GM12878 (cell line): ENCODE data around the gene NMB. TPM values are rescaled to one million over a fixed set of nuclear protein-coding genes. Genes with fewer than 3 reads are reported as not detected.

Experiments
- ATAC-seq: fragments of 200-7000 bp; cut with Tn5 transposase; 3 replicates; pipeline ENCODE4 v1.9.1; 2020; ENCODE audit warnings: mild to moderate bottlenecking, moderate library complexity
- BruUV-seq: library from RNA; stranded (reverse); fragments of 400-500 nt; replicated peaks from 2 replicates; lab custom pipeline; 2021; lab: Mats Ljungman, UMichigan
- CTCF ChIA-PET: fragments of 300-600 bp; sonication (Branson Sonifier 250); formaldehyde crosslinking; extraction: SDS; loops from one replicate; lab custom pipeline; 2021; ENCODE audit warnings: inconsistent platforms; lab: Yijun Ruan, JAX
- POLR2A ChIA-PET: fragments of 350-600 bp; formaldehyde crosslinking; extraction: SDS; loops from one replicate; lab custom pipeline; 2021; ENCODE audit warnings: inconsistent platforms; lab: Charles Lee
- RAD21 ChIA-PET: fragments of 300-600 bp; sonication (Branson Sonifier 250); formaldehyde crosslinking; loops from one replicate; lab custom pipeline; 2023; ENCODE audit warnings: antibody characterized with exemption; ENCODE audit not compliant: unreplicated experiment; lab: Charles Lee
- SMC1A ChIA-PET: fragments of 300-600 bp; sonication (Branson Sonifier 250); formaldehyde crosslinking; loops from one replicate; lab custom pipeline; 2023; ENCODE audit not compliant: unreplicated experiment, uncharacterized antibody; lab: Charles Lee
- DNase-seq: peaks from one replicate; pipeline ENCODE4 v3.0.0-alpha.2; 2011; ENCODE audit warnings: low read depth, low spot score
- FAIRE-seq: peaks from 3 replicates; lab custom pipeline; 2011; peaks lifted over from hg19 to GRCh38; lab: Jason Lieb, UNC
- H2AFZ ChIP-seq: 2 replicates; pipeline ENCODE4 v1.6.0; 2011; ENCODE audit warnings: low read depth, low read length, control low read depth; ENCODE audit not compliant: control insufficient read depth
- H3K27ac ChIP-seq: 2 replicates; pipeline ENCODE4 v1.5.1; 2011; ENCODE audit warnings: control low read depth; ENCODE audit not compliant: control insufficient read depth, insufficient read depth
- H3K27me3 ChIP-seq, 2 experiments: replicated peaks in 1 of 2; 2 replicates each; pipeline versions ENCODE4 v1.6.0 to v1.6.1; 2011; ENCODE audit warnings: low read length in 1 of 2; ENCODE audit not compliant: control insufficient read depth in 2 of 2, insufficient read depth in 2 of 2
- H3K36me3 ChIP-seq, 2 experiments: 2 replicates each; pipeline ENCODE4 v1.5.1; 2011; ENCODE audit warnings: low read length in 1 of 2; ENCODE audit not compliant: control insufficient read depth in 2 of 2, insufficient read depth in 2 of 2
- H3K4me1 ChIP-seq: 2 replicates; pipeline ENCODE4 v1.6.1; 2011; ENCODE audit warnings: mild to moderate bottlenecking, low read length, moderate library complexity, mixed read lengths; ENCODE audit not compliant: control insufficient read depth, insufficient read depth
- H3K4me2 ChIP-seq: 2 replicates; pipeline ENCODE4 v1.6.0; 2011; ENCODE audit warnings: control low read depth; ENCODE audit not compliant: control insufficient read depth, insufficient read depth
- H3K4me3 ChIP-seq: fragments of 200-600 bp; sonication (generic); 2 replicates; pipeline ENCODE4 v1.5.1; 2016
- H3K79me2 ChIP-seq: 2 replicates; pipeline ENCODE4 v1.6.0; 2011; ENCODE audit warnings: low read length; ENCODE audit not compliant: control insufficient read depth, insufficient read depth
- H3K9ac ChIP-seq: 2 replicates; pipeline ENCODE4 v1.8.0; 2011; ENCODE audit warnings: low read length, control low read depth, mixed read lengths; ENCODE audit not compliant: control insufficient read depth, insufficient read depth
- H3K9me3 ChIP-seq: replicated peaks from 3 replicates; pipeline ENCODE4 v1.5.1; 2011; ENCODE audit warnings: mild to moderate bottlenecking, low read length; ENCODE audit not compliant: control insufficient read depth, insufficient read depth
- H4K20me1 ChIP-seq: 2 replicates; pipeline ENCODE4 v1.6.0; 2011; ENCODE audit not compliant: control insufficient read depth, insufficient read depth
- ATF7 ChIP-seq: fragments of 450-650 bp; IDR thresholded peaks from 2 replicates; pipeline ENCODE4 v1.6.1; 2016; ENCODE audit warnings: low read depth, mild to moderate bottlenecking
- BMI1 ChIP-seq: fragments of 450-650 bp; IDR thresholded peaks from 2 replicates; pipeline ENCODE4 v1.6.1; 2016; ENCODE audit warnings: mild to moderate bottlenecking, moderate library complexity, borderline replicate concordance
- CBFB ChIP-seq: IDR thresholded peaks from 2 replicates; pipeline ENCODE4 v1.6.1; 2016; ENCODE audit warnings: antibody characterized with exemption, low read depth
- EZH2 ChIP-seq: IDR thresholded peaks from 2 replicates; pipeline ENCODE4 v1.6.1; 2012; ENCODE audit warnings: low read depth, mild to moderate bottlenecking, control low read depth, inconsistent platforms, low read length, borderline replicate concordance; ENCODE audit not compliant: control insufficient read depth
- IKZF2 ChIP-seq, 2 experiments: fragments of 450-650 bp; IDR thresholded peaks; 2 replicates each; pipeline ENCODE4 v1.6.1; 2017; ENCODE audit warnings: mild to moderate bottlenecking in 2 of 2, moderate library complexity in 2 of 2
- MYC ChIP-seq: IDR thresholded peaks from 2 replicates; pipeline ENCODE4 v1.6.1; 2011; ENCODE audit warnings: mild to moderate bottlenecking, low read length, moderate library complexity, inconsistent platforms; ENCODE audit not compliant: insufficient read depth, insufficient replicate concordance, insufficient read length, severe bottlenecking
- PML ChIP-seq: IDR thresholded peaks from 2 replicates; pipeline ENCODE4 v1.6.1; 2012; ENCODE audit warnings: low read length, inconsistent platforms
- SIN3A ChIP-seq: IDR thresholded peaks from 2 replicates; pipeline ENCODE4 v1.6.1; 2012; ENCODE audit warnings: low read depth, low read length, improper control_type of control experiment
- SMAD1 ChIP-seq: fragments of 450-650 bp; IDR thresholded peaks from 2 replicates; pipeline ENCODE4 v1.6.1; 2018; ENCODE audit warnings: mild to moderate bottlenecking, low read depth; ENCODE audit not compliant: partially characterized antibody
- SMARCA5 ChIP-seq: fragments of 450-650 bp; IDR thresholded peaks from 2 replicates; pipeline ENCODE4 v1.6.1; 2017; ENCODE audit warnings: mild to moderate bottlenecking
- TCF3 ChIP-seq: IDR thresholded peaks from 2 replicates; pipeline ENCODE4 v1.6.1; 2012; ENCODE audit warnings: low read depth, mild to moderate bottlenecking, low read length, borderline replicate concordance; ENCODE audit not compliant: insufficient read depth
- WGBS: methylation state at CpG from one replicate; pipeline ENCODE4 v1.1.6; 2016; ENCODE audit warnings: low lambda C conversion rate; ENCODE audit not compliant: insufficient replicate concordance, insufficient coverage; ENCODE audit errors: missing lambda C conversion rate; 5-methylcytosine and 5-hydroxymethylcytosine counted together
- in situ Hi-C: fragments of 300-500 bp; cut with MboI; formaldehyde crosslinking; loops from 9 replicates; pipeline ENCODE4 v1.14.3; 2018; ENCODE audit warnings: mixed read lengths
- intact Hi-C: fragments of 100-400 bp; cut with micrococcal nuclease; formaldehyde crosslinking; loops from one replicate; pipeline ENCODE4 v1.14.2; 2022; ENCODE audit not compliant: unreplicated experiment
- polyA plus RNA-seq, 11 experiments: library from polyadenylated mRNA; depleted of rRNA in 4 of 11; unstranded in 6 of 11; stranded (reverse) in 5 of 11; fragments of >200 nt; fragmentation: Nextera tagmentation in 4 of 11; fragmentation: Illumina TruSeq in 1 of 11; extraction: Ambion mirVana in 4 of 11; extraction: Trizol in 1 of 11; gene quantifications; 1 replicate in 1 of 11; 2 replicates in 10 of 11; pipeline versions ENCODE4 v1.2.1 to v1.2.3, GENCODE V29; 2011 to 2016; ENCODE audit warnings: inconsistent platforms in 2 of 11, missing spikeins in 2 of 11, low read depth in 1 of 11
- total RNA-seq, 4 experiments: library from RNA; depleted of rRNA in 3 of 4; stranded (reverse); fragments of >200 nt in 3 of 4; fragmentation: Illumina TruSeq in 1 of 4; extraction: Trizol in 1 of 4; gene quantifications; 2 replicates each; pipeline versions ENCODE4 v1.2.1 to v1.2.3, GENCODE V29; 2013 to 2021
- TF ChIP-seq, protein P1 (sequence below): fragments of 450-650 bp; IDR thresholded peaks from 2 replicates; pipeline ENCODE4 v1.6.1; 2014; ENCODE audit warnings: mild to moderate bottlenecking
- TF ChIP-seq, protein P2 (sequence below): IDR thresholded peaks from 2 replicates; pipeline ENCODE4 v1.6.1; 2012; ENCODE audit warnings: low read depth, low read length, improper control_type of control experiment
- TF ChIP-seq, protein P3 (sequence below): fragments of 450-650 bp; conservative IDR thresholded peaks from 2 replicates; pipeline ENCODE4 v1.6.1; 2017; ENCODE audit warnings: mild to moderate bottlenecking, moderate library complexity
- TF ChIP-seq, protein P4 (sequence below): IDR thresholded peaks from 2 replicates; pipeline ENCODE4 v1.6.1; 2011; ENCODE audit warnings: borderline replicate concordance, low read depth, mild to moderate bottlenecking, moderate library complexity, low read length; ENCODE audit not compliant: insufficient read depth, poor library complexity, severe bottlenecking

NMB gene
- total and polyA plus RNA-seq, 10 of the 15 experiments (the other 5 are each of a cell fraction or from before 2014, with no cell fraction given), result 0.32 to 4.1 (median 1.6) TPM

DNA sequence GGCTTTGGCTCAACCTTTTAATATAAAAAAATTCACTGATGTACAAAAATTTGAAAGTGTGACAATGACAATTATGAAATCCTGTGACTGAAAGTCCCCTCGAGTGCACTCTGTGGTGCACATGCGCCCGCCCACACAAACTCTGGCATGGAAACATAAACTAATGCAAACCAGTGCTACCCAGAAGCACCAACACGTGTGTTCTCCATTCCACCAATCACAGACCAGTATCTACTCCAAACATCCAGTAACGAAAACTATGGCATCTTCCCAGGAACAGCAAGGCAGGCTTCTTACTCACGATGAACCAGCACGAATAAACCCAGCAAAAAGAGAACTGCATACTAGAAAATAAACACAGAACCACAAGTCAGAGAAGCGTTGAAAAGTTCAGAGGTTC, 11.7 kb upstream of the NMB start:
- WGBS, result 85% methylated on average over 8 of the region's 8 CpGs
- POLR2A ChIA-PET, result no interaction called here
- CTCF ChIA-PET, result no interaction called here
- DNase-seq (no peak), ATAC-seq (no peak), FAIRE-seq (no peak)
- intact Hi-C loops, result no loop called here
- H3K36me3 ChIP-seq, result peaks cover 6 to 27% of the 10 kb centered on the region in 2 experiments
- no peaks in the 10 kb centered on the region for H3K27me3 ChIP-seq
- H3K79me2 ChIP-seq, result no peaks in the 10 kb centered on the region
- no peak overlapping the region for H3K4me3 ChIP-seq
- BruUV-seq, result no TSS peak
- TF ChIP-seq SMAD1 (no peak), IKZF2 (IDR thresholded peaks at IDR 0.05) (no peak), PML (no peak), EZH2 (no peak), BMI1 (no peak), SIN3A (no peak), TCF3 (no peak), SMARCA5 (no peak), ATF7 (no peak), MYC (no peak), CBFB (no peak)
- TF ChIP-seq, protein P1, sequence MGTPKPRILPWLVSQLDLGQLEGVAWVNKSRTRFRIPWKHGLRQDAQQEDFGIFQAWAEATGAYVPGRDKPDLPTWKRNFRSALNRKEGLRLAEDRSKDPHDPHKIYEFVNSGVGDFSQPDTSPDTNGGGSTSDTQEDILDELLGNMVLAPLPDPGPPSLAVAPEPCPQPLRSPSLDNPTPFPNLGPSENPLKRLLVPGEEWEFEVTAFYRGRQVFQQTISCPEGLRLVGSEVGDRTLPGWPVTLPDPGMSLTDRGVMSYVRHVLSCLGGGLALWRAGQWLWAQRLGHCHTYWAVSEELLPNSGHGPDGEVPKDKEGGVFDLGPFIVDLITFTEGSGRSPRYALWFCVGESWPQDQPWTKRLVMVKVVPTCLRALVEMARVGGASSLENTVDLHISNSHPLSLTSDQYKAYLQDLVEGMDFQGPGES, result no peak
- TF ChIP-seq, protein P2, sequence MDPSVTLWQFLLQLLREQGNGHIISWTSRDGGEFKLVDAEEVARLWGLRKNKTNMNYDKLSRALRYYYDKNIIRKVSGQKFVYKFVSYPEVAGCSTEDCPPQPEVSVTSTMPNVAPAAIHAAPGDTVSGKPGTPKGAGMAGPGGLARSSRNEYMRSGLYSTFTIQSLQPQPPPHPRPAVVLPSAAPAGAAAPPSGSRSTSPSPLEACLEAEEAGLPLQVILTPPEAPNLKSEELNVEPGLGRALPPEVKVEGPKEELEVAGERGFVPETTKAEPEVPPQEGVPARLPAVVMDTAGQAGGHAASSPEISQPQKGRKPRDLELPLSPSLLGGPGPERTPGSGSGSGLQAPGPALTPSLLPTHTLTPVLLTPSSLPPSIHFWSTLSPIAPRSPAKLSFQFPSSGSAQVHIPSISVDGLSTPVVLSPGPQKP, result no peak
- TF ChIP-seq, protein P3, sequence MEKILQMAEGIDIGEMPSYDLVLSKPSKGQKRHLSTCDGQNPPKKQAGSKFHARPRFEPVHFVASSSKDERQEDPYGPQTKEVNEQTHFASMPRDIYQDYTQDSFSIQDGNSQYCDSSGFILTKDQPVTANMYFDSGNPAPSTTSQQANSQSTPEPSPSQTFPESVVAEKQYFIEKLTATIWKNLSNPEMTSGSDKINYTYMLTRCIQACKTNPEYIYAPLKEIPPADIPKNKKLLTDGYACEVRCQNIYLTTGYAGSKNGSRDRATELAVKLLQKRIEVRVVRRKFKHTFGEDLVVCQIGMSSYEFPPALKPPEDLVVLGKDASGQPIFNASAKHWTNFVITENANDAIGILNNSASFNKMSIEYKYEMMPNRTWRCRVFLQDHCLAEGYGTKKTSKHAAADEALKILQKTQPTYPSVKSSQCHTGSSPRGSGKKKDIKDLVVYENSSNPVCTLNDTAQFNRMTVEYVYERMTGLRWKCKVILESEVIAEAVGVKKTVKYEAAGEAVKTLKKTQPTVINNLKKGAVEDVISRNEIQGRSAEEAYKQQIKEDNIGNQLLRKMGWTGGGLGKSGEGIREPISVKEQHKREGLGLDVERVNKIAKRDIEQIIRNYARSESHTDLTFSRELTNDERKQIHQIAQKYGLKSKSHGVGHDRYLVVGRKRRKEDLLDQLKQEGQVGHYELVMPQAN, result no peak
- TF ChIP-seq, protein P4, sequence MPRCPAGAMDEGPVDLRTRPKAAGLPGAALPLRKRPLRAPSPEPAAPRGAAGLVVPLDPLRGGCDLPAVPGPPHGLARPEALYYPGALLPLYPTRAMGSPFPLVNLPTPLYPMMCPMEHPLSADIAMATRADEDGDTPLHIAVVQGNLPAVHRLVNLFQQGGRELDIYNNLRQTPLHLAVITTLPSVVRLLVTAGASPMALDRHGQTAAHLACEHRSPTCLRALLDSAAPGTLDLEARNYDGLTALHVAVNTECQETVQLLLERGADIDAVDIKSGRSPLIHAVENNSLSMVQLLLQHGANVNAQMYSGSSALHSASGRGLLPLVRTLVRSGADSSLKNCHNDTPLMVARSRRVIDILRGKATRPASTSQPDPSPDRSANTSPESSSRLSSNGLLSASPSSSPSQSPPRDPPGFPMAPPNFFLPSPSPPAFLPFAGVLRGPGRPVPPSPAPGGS, result no peak
- no peak overlapping the region for H3K27ac ChIP-seq
- no peak overlapping the region for H2AFZ ChIP-seq
- H3K9me3 ChIP-seq, result no peaks in the 10 kb centered on the region
- RAD21 ChIA-PET, result no interaction called here
- no peaks in the 10 kb centered on the region for H4K20me1 ChIP-seq
- SMC1A ChIA-PET, result no interaction called here
- H3K9ac ChIP-seq, result no peak overlapping the region
- in situ Hi-C loops, result no loop called here
- H3K4me2 ChIP-seq, result no peak overlapping the region
- no peaks in the 10 kb centered on the region for H3K4me1 ChIP-seq
